Liver (tissue), 3 donors: ENCODE results near the gene TNFRSF11A.

Experiments
- FOXA1 ChIP-seq: IDR thresholded peaks from 2 replicates; pipeline ENCODE4 v1.6.1; 2016; ENCODE audit warnings: antibody characterized with exemption
- HNF4A ChIP-seq, 2 donors: conservative IDR thresholded peaks; 2 replicates each; pipeline ENCODE4 v1.6.1; 2016; ENCODE audit warnings: antibody characterized with exemption in 2 of 2, mild to moderate bottlenecking in 2 of 2
- SP1 ChIP-seq: IDR thresholded peaks from 2 replicates; pipeline ENCODE4 v1.6.1; 2018; ENCODE audit warnings: antibody characterized with exemption, mild to moderate bottlenecking
- TAF1 ChIP-seq: conservative IDR thresholded peaks from 2 replicates; pipeline ENCODE4 v1.6.1; 2016; ENCODE audit warnings: antibody characterized with exemption, mild to moderate bottlenecking
- TF ChIP-seq, protein P1 (sequence below): fragments of 150-350 bp; IDR thresholded peaks from 2 replicates; pipeline ENCODE4 v1.5.1; 2017; ENCODE audit warnings: improper control_type of control experiment, low read depth, low read length; ENCODE audit not compliant: missing input control
- TF ChIP-seq, protein P2 (sequence below): IDR thresholded peaks from 2 replicates; pipeline ENCODE4 v1.6.1; 2016; ENCODE audit warnings: antibody characterized with exemption
- donor health status: healthy.
- donor health status: healthy.

- no peak for TF ChIP-seq TAF1
- no peak for TF ChIP-seq HNF4A (conservative IDR thresholded peaks at IDR 0.05)
- no peak for TF ChIP-seq FOXA1
- TF ChIP-seq, protein P1, sequence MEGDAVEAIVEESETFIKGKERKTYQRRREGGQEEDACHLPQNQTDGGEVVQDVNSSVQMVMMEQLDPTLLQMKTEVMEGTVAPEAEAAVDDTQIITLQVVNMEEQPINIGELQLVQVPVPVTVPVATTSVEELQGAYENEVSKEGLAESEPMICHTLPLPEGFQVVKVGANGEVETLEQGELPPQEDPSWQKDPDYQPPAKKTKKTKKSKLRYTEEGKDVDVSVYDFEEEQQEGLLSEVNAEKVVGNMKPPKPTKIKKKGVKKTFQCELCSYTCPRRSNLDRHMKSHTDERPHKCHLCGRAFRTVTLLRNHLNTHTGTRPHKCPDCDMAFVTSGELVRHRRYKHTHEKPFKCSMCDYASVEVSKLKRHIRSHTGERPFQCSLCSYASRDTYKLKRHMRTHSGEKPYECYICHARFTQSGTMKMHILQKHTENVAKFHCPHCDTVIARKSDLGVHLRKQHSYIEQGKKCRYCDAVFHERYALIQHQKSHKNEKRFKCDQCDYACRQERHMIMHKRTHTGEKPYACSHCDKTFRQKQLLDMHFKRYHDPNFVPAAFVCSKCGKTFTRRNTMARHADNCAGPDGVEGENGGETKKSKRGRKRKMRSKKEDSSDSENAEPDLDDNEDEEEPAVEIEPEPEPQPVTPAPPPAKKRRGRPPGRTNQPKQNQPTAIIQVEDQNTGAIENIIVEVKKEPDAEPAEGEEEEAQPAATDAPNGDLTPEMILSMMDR, result no peak
- TF ChIP-seq, protein P2, sequence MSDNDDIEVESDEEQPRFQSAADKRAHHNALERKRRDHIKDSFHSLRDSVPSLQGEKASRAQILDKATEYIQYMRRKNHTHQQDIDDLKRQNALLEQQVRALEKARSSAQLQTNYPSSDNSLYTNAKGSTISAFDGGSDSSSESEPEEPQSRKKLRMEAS, result no peak
- no peak for TF ChIP-seq SP1
Measured at GRCh38 chr18:62331581-62332356, 6.7 kb downstream of the TNFRSF11A start.
